DND-41 (cell line): ENCODE measurements around the gene C22orf31.
A peak's percentile ranks its signal among the peaks of the same experiment; 100 is the strongest.

Experiments used
- CTCF ChIP-seq: IDR thresholded peaks from 2 replicates; pipeline ENCODE4 v1.5.1; 2012; ENCODE audit warnings: borderline replicate concordance, low read length, moderate library complexity, mild to moderate bottlenecking; ENCODE audit not compliant: poor library complexity, severe bottlenecking; ENCODE audit errors: extremely low read depth
- EZH2 ChIP-seq: IDR thresholded peaks from 3 replicates; pipeline ENCODE4 v1.6.1; 2012; ENCODE audit warnings: borderline replicate concordance, low read depth, mild to moderate bottlenecking, moderate library complexity, low read length, inconsistent platforms; ENCODE audit not compliant: severe bottlenecking

GRCh38 chr22:29040385-29041275, 21.0 kb downstream of the C22orf31 start:
- TF ChIP-seq CTCF (peak; percentile 97), EZH2 (no peak)
